ENCODE measurements around the gene NTN4.

DNA sequence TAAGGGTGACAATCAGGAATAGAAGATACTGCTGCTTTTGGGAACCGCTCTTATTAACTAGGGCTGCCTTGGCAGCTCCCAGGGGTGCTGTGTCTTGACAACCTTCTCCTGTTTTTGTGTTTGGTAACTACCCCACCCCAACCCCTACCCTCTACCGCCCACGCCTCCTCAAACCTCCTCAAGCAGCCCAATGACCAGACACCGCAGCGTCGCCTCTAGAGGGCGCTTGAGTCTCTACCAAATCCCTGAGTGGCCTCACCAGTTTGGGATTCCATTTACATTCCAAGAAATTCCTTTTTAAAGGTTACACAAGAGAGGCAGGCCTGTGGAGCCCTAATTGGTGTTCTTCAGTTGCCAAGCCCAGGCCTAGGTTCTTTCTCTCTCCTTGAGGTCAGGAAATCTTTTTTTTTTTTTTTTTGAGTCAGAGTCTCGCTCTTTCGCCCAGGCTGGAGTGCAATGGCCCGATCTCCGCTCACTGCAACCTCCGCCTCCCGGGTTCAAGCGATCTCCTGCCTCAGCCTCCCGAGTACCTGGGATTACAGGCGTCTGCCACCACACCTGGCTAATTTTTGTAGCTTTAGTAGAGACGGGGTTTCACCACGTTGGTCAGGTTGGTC is 166.9 kb downstream of the NTN4 start:
- TF ChIP-seq SIN3A (IDR thresholded peaks at IDR 0.05; ENCODE audit: borderline replicate concordance, insufficient read depth, low read length) (no peak), TAF1 (IDR thresholded peaks at IDR 0.05; ENCODE audit: borderline replicate concordance, insufficient read depth, low read length) (no peak), POLR2AphosphoS5 (IDR thresholded peaks at IDR 0.05; ENCODE audit: low read depth, low read length) (no peak)
- TF ChIP-seq, protein P1, sequence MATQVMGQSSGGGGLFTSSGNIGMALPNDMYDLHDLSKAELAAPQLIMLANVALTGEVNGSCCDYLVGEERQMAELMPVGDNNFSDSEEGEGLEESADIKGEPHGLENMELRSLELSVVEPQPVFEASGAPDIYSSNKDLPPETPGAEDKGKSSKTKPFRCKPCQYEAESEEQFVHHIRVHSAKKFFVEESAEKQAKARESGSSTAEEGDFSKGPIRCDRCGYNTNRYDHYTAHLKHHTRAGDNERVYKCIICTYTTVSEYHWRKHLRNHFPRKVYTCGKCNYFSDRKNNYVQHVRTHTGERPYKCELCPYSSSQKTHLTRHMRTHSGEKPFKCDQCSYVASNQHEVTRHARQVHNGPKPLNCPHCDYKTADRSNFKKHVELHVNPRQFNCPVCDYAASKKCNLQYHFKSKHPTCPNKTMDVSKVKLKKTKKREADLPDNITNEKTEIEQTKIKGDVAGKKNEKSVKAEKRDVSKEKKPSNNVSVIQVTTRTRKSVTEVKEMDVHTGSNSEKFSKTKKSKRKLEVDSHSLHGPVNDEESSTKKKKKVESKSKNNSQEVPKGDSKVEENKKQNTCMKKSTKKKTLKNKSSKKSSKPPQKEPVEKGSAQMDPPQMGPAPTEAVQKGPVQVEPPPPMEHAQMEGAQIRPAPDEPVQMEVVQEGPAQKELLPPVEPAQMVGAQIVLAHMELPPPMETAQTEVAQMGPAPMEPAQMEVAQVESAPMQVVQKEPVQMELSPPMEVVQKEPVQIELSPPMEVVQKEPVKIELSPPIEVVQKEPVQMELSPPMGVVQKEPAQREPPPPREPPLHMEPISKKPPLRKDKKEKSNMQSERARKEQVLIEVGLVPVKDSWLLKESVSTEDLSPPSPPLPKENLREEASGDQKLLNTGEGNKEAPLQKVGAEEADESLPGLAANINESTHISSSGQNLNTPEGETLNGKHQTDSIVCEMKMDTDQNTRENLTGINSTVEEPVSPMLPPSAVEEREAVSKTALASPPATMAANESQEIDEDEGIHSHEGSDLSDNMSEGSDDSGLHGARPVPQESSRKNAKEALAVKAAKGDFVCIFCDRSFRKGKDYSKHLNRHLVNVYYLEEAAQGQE (IDR thresholded peaks at IDR 0.05; ENCODE audit: insufficient read depth in 1 of 2, low read depth in 2 of 2, low read length in 2 of 2), result no peak

Measured in PFSK-1 (cell line).